Measurements from ENCODE around the gene SYNE2. TPM values are rescaled to one million over a fixed set of nuclear protein-coding genes. Genes with fewer than 3 reads are reported as not detected.
"Not testable (repeated sequence)": the region's sequence is repeated elsewhere in the genome, so short reads cannot be mapped to it uniquely, and the experiment has no call there.

Gene SYNE2
- total RNA-seq, 4 donors from 2014 or later, result 212 to 378 (median 285) TPM

- H3K4me3 ChIP-seq, result no peak overlapping the region
- TF ChIP-seq POLR2A (IDR thresholded peaks at IDR 0.05), result no peak
- TF ChIP-seq EP300 (IDR thresholded peaks at IDR 0.05), result no peak
- TF ChIP-seq CTCF (IDR thresholded peaks at IDR 0.05), result no peak
- WGBS, 2 donors, result 68 to 70% methylated on average over 9 of the region's 9 CpGs
- no peaks in the 10 kb centered on the region for H3K9me3 ChIP-seq
- peaks cover 0 to 32% (median 0%) of the 10 kb centered on the region in 3 donors for H3K36me3 ChIP-seq
- H3K27ac ChIP-seq, result no peak overlapping the region
- H3K27me3 ChIP-seq, result no peaks in the 10 kb centered on the region
- DNase-seq (ENCODE audit: low spot score in 2 of 2), result no peak
- peaks cover 0 to 17% (median 0%) of the 10 kb centered on the region in 4 donors for H3K4me1 ChIP-seq
Observed at GRCh38 chr14:64114166-64114565, 261.4 kb downstream of the SYNE2 start.

- H3K27me3 ChIP-seq, result no peaks in the 10 kb centered on the region
- no peak overlapping the region for H3K4me3 ChIP-seq
- peaks cover 0 to 17% (median 0%) of the 10 kb centered on the region in 4 donors for H3K4me1 ChIP-seq
- WGBS, 2 donors, result 88 to 90% methylated on average over 7 of the region's 7 CpGs
- DNase-seq (ENCODE audit: low spot score in 2 of 2), result no peak
- H3K36me3 ChIP-seq, result peaks cover 0 to 36% (median 0%) of the 10 kb centered on the region in 3 donors
- H3K27ac ChIP-seq, result no peak overlapping the region
- no peaks in the 10 kb centered on the region for H3K9me3 ChIP-seq
- TF ChIP-seq EP300 (IDR thresholded peaks at IDR 0.05) (no peak), POLR2A (IDR thresholded peaks at IDR 0.05) (no peak), CTCF (IDR thresholded peaks at IDR 0.05) (no peak)
Observed at GRCh38 chr14:64114796-64115195, 262.0 kb downstream of the SYNE2 start.

- no peak overlapping the region for H3K27ac ChIP-seq
Observed at GRCh38 chr14:64115401-64115800, 262.6 kb downstream of the SYNE2 start.

GRCh38 chr14:64117671-64118402 is 265.0 kb downstream of the SYNE2 start:
- Histone ChIP-seq H3K27ac (peak overlapping the region in 1 of 4 donors; percentile 47), H3K4me1 (peaks cover 0 to 16% (median 0%) of the 10 kb centered on the region in 4 donors), H3K36me3 (peaks cover 0 to 61% (median 3%) of the 10 kb centered on the region in 3 donors), H3K9me3 (no peaks in the 10 kb centered on the region), H3K4me3 (no peak overlapping the region), H3K27me3 (no peaks in the 10 kb centered on the region)
- no peak for TF ChIP-seq CTCF (IDR thresholded peaks at IDR 0.05)
- peak in 1 of 2 donors; percentile 21 for TF ChIP-seq EP300 (IDR thresholded peaks at IDR 0.05)
- no peak for TF ChIP-seq POLR2A (IDR thresholded peaks at IDR 0.05)
- DNase-seq (ENCODE audit: low spot score in 2 of 2), result no peak
- 58 to 59% methylated on average over 11 of the region's 11 CpGs for WGBS, 2 donors

More at GRCh38 chr14:64115401-64115800, 262.6 kb downstream of the SYNE2 start:
- Histone ChIP-seq H3K27me3 (no peaks in the 10 kb centered on the region), H3K9me3 (no peaks in the 10 kb centered on the region), H3K4me3 (no peak overlapping the region), H3K4me1 (peaks cover 0 to 17% (median 0%) of the 10 kb centered on the region in 4 donors), H3K36me3 (peaks cover 0 to 39% (median 0%) of the 10 kb centered on the region in 3 donors)
- 72 to 74% methylated on average over 6 of the region's 6 CpGs for WGBS, 2 donors
- DNase-seq (ENCODE audit: low spot score in 2 of 2), result no peak
- TF ChIP-seq CTCF (IDR thresholded peaks at IDR 0.05) (no peak), EP300 (IDR thresholded peaks at IDR 0.05) (no peak)

- Histone ChIP-seq H3K36me3 (peaks cover 0 to 61% (median 3%) of the 10 kb centered on the region in 3 donors), H3K4me1 (peaks cover 0 to 10% (median 0%) of the 10 kb centered on the region in 4 donors), H3K27ac (peak overlapping the region in 1 of 4 donors; percentile 47)
- not testable (repeated sequence) for H3K4me3 ChIP-seq; H3K9me3 ChIP-seq; DNase-seq (ENCODE audit: low spot score in 2 of 2); H3K27me3 ChIP-seq
- 91 to 93% methylated on average over 7 of the region's 7 CpGs for WGBS, 2 donors
Observed at GRCh38 chr14:64118403-64118742, 265.6 kb downstream of the SYNE2 start.
